GM18870 (cell line): Measurements from ENCODE around the gene PCAT7.
"Not testable (repeated sequence)": the region's sequence is repeated elsewhere in the genome, so short reads cannot be mapped to it uniquely, and the experiment has no call there.

Experiments used
- ATAC-seq: cut with Tn5 transposase; IDR thresholded peaks from one replicate; pipeline ENCODE4 v1.9.1; 2021; ENCODE audit warnings: moderate library complexity; ENCODE audit not compliant: unreplicated experiment

PCAT7 gene

GRCh38 chr9:94560237-94560636 is 5.4 kb downstream of the PCAT7 start:
- no peak for ATAC-seq

- ATAC-seq, result no peak
Measured at GRCh38 chr9:94563548-94563947, 8.7 kb downstream of the PCAT7 start.

- ATAC-seq, result not testable (repeated sequence)
Measured at GRCh38 chr9:94564279-94564678, 9.4 kb downstream of the PCAT7 start.

- no peak for ATAC-seq
Measured at GRCh38 chr9:94566550-94566949, 11.7 kb downstream of the PCAT7 start.

GRCh38 chr9:94567271-94567670 is 12.4 kb downstream of the PCAT7 start:
- ATAC-seq, result no peak

- ATAC-seq, result no peak
Measured at GRCh38 chr9:94568250-94568889, 13.5 kb downstream of the PCAT7 start.

GRCh38 chr9:94568972-94569712 is 14.3 kb downstream of the PCAT7 start:
- no peak for ATAC-seq

- no peak for ATAC-seq
Measured at GRCh38 chr9:94576131-94576530, 21.2 kb downstream of the PCAT7 start.

- no peak for ATAC-seq
Measured at GRCh38 chr9:94577036-94577435, 22.2 kb downstream of the PCAT7 start.

GRCh38 chr9:94577571-94577970 is 22.7 kb downstream of the PCAT7 start:
- no peak for ATAC-seq

- ATAC-seq, result no peak
Measured at GRCh38 chr9:94581728-94582127, 26.8 kb downstream of the PCAT7 start.

GRCh38 chr9:94584555-94584954 is 29.7 kb downstream of the PCAT7 start:
- no peak for ATAC-seq

GRCh38 chr9:94586316-94586715 is 31.4 kb downstream of the PCAT7 start:
- no peak for ATAC-seq

- ATAC-seq, result no peak
Measured at GRCh38 chr9:94586814-94587213, 31.9 kb downstream of the PCAT7 start.

- no peak for ATAC-seq
Measured at GRCh38 chr9:94588681-94589080, 33.8 kb downstream of the PCAT7 start.

- ATAC-seq, result not testable (repeated sequence)
Measured at GRCh38 chr9:94591046-94591545, 36.2 kb downstream of the PCAT7 start.

- no peak for ATAC-seq
Measured at GRCh38 chr9:94591876-94592275, 37.0 kb downstream of the PCAT7 start.

- not testable (repeated sequence) for ATAC-seq
Measured at GRCh38 chr9:94592683-94593082, 37.8 kb downstream of the PCAT7 start.

GRCh38 chr9:94593459-94594345 is 38.8 kb downstream of the PCAT7 start, which contains the start of gene FBP2:
Gene FBP2, minus strand, starts transcription at chr9:94593824. Its CDS starts 98 bp downstream, at chr9:94593726.
- ATAC-seq, result no peak

GRCh38 chr9:94599102-94599501 is 44.2 kb downstream of the PCAT7 start:
- ATAC-seq, result no peak

GRCh38 chr9:94600258-94600657 is 45.4 kb downstream of the PCAT7 start:
- no peak for ATAC-seq
